Peyer's patch (tissue), 4 donors: ENCODE data around the gene KIF21A. TPM values are rescaled to one million over a fixed set of nuclear protein-coding genes. Genes with fewer than 3 reads are reported as not detected.

Source experiments
- DNase-seq, 3 donors: peaks; one replicate each; pipeline ENCODE4 v3.0.0-alpha.2; 2017 to 2019
- H3K27ac ChIP-seq, 4 donors: fragments of 200-600 bp; sonication (generic); one replicate each; pipeline ENCODE4 v1.5.1; 2016 to 2019
- H3K27me3 ChIP-seq, 2 donors: fragments of 200-600 bp; sonication (generic); one replicate each; pipeline ENCODE4 v1.5.1; 2019
- H3K36me3 ChIP-seq, 3 donors: fragments of 200-600 bp; sonication (generic); one replicate each; pipeline ENCODE4 v1.5.1; 2016 to 2019
- H3K4me1 ChIP-seq, 4 donors: fragments of 200-600 bp; sonication (generic); one replicate each; pipeline ENCODE4 v1.5.1; 2016 to 2019
- H3K4me3 ChIP-seq, 4 donors: fragments of 200-600 bp; sonication (generic); 1 replicate in 3 of 4; 2 replicates in 1 of 4; pipeline ENCODE4 v1.5.1; 2016 to 2019; ENCODE audit warnings: mild to moderate bottlenecking in 1 of 4
- H3K9me3 ChIP-seq, 4 donors: fragments of 200-600 bp; sonication (generic); one replicate each; pipeline ENCODE4 v1.5.1; 2016 to 2019; ENCODE audit warnings: mild to moderate bottlenecking in 1 of 4
- POLR2A ChIP-seq, 2 donors: fragments of 450-650 bp; IDR thresholded peaks; one replicate each; pipeline ENCODE4 v1.5.1; 2017; ENCODE audit warnings: antibody characterized with exemption in 2 of 2, mild to moderate bottlenecking in 2 of 2, moderate library complexity in 2 of 2
- total RNA-seq, 4 donors: library from RNA; depleted of rRNA; stranded (reverse); fragments of >200 nt; gene quantifications; one replicate each; pipeline ENCODE4 v1.1.0, GENCODE V29; 2016
- TF ChIP-seq, protein P1 (sequence below), 6 experiments: fragments of 450-650 bp in 4 of 6; fragments of 200-600 bp in 2 of 6; sonication (generic) in 1 of 6; IDR thresholded peaks; one replicate each; pipeline ENCODE4 v1.5.1; 2017 to 2019; ENCODE audit warnings: antibody characterized with exemption in 6 of 6, mild to moderate bottlenecking in 3 of 6, moderate library complexity in 1 of 6

KIF21A gene
- total RNA-seq, 4 donors from 2014 or later: 14.7 to 41.3 (median 27.0) TPM

DNA sequence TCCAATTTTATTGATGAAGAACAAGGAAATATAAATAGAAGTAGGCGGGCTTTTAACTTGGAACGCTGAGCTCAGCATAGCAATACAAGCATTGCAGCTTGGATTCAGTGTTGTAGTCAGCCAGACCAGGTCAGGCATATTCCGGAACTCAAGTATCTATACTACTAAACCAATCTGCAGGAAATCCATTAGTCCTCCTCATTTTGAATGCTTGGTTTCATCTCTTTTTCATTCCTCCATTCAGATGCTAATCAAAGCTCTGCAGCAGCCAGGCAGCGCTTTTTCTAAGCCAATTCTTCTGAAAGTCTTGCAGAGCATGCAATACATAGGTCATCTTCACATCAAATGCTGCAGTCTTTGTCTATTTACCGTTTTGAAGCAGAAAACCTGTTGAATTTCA, 49.0 kb downstream of the KIF21A start:
- no peak overlapping the region for H3K4me3 ChIP-seq

DNA sequence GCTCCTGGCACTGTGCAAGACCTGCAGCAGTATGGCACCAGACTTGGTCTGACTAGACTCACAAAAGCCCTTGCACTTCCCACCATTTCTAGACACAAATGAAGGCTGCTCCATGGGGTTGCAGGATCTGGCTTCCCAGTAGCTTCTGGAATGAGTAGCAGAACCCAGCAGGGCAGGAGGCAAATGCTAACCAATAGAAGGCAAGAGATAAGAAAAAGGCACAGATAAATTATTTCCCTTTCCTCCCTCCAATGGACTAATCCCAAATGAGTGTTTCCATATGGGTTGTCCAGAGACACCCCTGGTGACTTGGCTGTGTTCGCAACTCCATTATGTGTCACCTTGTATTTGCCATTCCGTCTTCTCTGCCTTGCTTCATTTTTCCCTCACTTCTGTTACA, 49.7 kb downstream of the KIF21A start:
- H3K4me3 ChIP-seq: no peak overlapping the region
- no peak for DNase-seq
- no peak overlapping the region for H3K27ac ChIP-seq
- no peaks in the 10 kb centered on the region for H3K4me1 ChIP-seq
- TF ChIP-seq, protein P1, sequence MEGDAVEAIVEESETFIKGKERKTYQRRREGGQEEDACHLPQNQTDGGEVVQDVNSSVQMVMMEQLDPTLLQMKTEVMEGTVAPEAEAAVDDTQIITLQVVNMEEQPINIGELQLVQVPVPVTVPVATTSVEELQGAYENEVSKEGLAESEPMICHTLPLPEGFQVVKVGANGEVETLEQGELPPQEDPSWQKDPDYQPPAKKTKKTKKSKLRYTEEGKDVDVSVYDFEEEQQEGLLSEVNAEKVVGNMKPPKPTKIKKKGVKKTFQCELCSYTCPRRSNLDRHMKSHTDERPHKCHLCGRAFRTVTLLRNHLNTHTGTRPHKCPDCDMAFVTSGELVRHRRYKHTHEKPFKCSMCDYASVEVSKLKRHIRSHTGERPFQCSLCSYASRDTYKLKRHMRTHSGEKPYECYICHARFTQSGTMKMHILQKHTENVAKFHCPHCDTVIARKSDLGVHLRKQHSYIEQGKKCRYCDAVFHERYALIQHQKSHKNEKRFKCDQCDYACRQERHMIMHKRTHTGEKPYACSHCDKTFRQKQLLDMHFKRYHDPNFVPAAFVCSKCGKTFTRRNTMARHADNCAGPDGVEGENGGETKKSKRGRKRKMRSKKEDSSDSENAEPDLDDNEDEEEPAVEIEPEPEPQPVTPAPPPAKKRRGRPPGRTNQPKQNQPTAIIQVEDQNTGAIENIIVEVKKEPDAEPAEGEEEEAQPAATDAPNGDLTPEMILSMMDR (IDR thresholded peaks at IDR 0.05): no peak
- TF ChIP-seq POLR2A (IDR thresholded peaks at IDR 0.05): no peak
- no peaks in the 10 kb centered on the region for H3K36me3 ChIP-seq
- no peaks in the 10 kb centered on the region for H3K27me3 ChIP-seq
- H3K9me3 ChIP-seq: no peaks in the 10 kb centered on the region

More for the DNA sequence above, 49.0 kb downstream of the KIF21A start:
- Histone ChIP-seq H3K27ac (no peak overlapping the region), H3K36me3 (no peaks in the 10 kb centered on the region), H3K9me3 (no peaks in the 10 kb centered on the region), H3K27me3 (no peaks in the 10 kb centered on the region), H3K4me1 (no peaks in the 10 kb centered on the region)
- TF ChIP-seq, protein P1 (IDR thresholded peaks at IDR 0.05): no peak
- no peak for TF ChIP-seq POLR2A (IDR thresholded peaks at IDR 0.05)
- no peak for DNase-seq

- TF ChIP-seq POLR2A (IDR thresholded peaks at IDR 0.05): no peak
- TF ChIP-seq, protein P1 (IDR thresholded peaks at IDR 0.05): no peak
- no peak for DNase-seq
- Histone ChIP-seq H3K9me3 (no peaks in the 10 kb centered on the region), H3K4me3 (no peak overlapping the region), H3K36me3 (no peaks in the 10 kb centered on the region), H3K27me3 (no peaks in the 10 kb centered on the region), H3K27ac (no peak overlapping the region), H3K4me1 (no peaks in the 10 kb centered on the region)
Measured at GRCh38 chr12:39392154-39392925, 50.6 kb downstream of the KIF21A start.

DNA sequence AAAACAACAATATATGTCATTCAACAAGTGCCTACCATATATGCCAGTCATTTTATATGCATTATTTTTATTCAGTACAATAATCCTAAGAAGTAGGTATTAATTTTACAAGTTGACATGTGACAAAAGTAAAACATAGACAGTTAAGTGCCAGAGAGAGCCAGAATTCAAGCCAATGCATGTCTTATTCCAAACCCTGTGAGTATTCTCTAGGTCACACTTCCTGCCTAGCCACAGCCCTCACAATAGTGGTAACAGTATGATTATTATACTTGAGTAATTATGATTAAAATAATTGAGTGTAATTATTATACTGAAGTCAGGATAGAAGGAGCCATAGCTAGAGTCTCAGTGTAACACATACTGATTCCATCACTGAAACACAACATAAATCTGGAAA, 52.2 kb downstream of the KIF21A start:
- H3K4me1 ChIP-seq: no peaks in the 10 kb centered on the region
- no peaks in the 10 kb centered on the region for H3K36me3 ChIP-seq
- TF ChIP-seq POLR2A (IDR thresholded peaks at IDR 0.05): no peak
- TF ChIP-seq, protein P1 (IDR thresholded peaks at IDR 0.05): no peak
- no peak overlapping the region for H3K27ac ChIP-seq
- H3K4me3 ChIP-seq: no peak overlapping the region
- DNase-seq: no peak
- H3K27me3 ChIP-seq: no peaks in the 10 kb centered on the region
- no peaks in the 10 kb centered on the region for H3K9me3 ChIP-seq

DNA sequence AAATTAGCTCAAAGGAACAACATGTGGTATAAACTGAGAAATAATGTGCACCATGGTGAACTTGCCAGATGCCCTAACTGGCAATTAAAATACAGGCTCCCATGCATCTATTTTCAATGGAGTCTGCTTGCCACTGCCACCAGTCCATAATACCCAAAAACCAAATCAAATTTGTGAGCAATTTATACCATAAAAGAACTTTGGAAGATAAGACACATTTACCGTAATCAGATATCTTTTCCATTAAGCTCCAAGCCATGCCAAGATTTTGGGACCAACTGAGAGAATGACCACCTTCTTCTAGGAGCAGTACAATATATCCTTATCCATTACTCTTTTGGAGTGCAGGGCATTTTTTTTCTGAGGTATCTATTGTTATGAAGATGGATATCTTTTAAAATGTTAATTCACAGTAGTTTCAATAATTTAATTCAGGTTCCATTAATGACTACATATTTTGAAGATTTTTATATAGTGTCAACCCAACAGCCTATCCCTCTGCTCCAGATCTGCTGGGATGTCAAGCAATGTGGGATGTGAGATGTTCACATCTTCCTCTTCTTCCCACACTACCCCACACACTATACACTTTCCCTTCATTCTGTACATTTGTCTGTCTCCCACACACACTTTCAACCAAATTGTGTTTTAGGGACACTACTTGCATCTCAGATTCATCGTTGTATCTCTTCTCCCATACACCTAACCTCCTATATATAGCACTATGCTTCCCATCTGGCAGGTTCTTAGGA, 53.3 kb downstream of the KIF21A start:
- TF ChIP-seq POLR2A (IDR thresholded peaks at IDR 0.05): no peak
- TF ChIP-seq, protein P1 (IDR thresholded peaks at IDR 0.05): no peak
- Histone ChIP-seq H3K9me3 (no peaks in the 10 kb centered on the region), H3K27me3 (no peaks in the 10 kb centered on the region), H3K4me3 (no peak overlapping the region), H3K4me1 (no peaks in the 10 kb centered on the region), H3K36me3 (no peaks in the 10 kb centered on the region), H3K27ac (no peak overlapping the region)
- DNase-seq: no peak
